Thyroid gland (tissue), 4 donors: Measurements from ENCODE around the gene GALP. TPM values are rescaled to one million over a fixed set of nuclear protein-coding genes. Genes with fewer than 3 reads are reported as not detected.

Experiments
- DNase-seq, 2 donors: peaks; one replicate each; pipeline ENCODE4 v3.0.0-alpha.2; 2019
- H3K27ac ChIP-seq, 3 donors: fragments of 200-600 bp; sonication (generic); 1 replicate in 2 of 3; 2 replicates in 1 of 3; pipeline ENCODE4 v1.5.1; 2016 to 2019; ENCODE audit warnings: mild to moderate bottlenecking in 1 of 3, moderate library complexity in 1 of 3
- H3K27me3 ChIP-seq: fragments of 200-600 bp; sonication (generic); one replicate; pipeline ENCODE4 v1.5.1; 2019
- H3K36me3 ChIP-seq, 2 donors: fragments of 200-600 bp; sonication (generic); one replicate each; pipeline ENCODE4 v1.5.1; 2016 to 2019
- H3K4me1 ChIP-seq, 2 donors: fragments of 200-600 bp; sonication (generic); one replicate each; pipeline ENCODE4 v1.5.1; 2017 to 2019
- H3K4me3 ChIP-seq, 3 donors: fragments of 200-600 bp; sonication (generic); replicated peaks in 1 of 3; 1 replicate in 2 of 3; 2 replicates in 1 of 3; pipeline ENCODE4 v1.5.1; 2016; ENCODE audit warnings: mild to moderate bottlenecking in 1 of 3
- H3K9me3 ChIP-seq: fragments of 200-600 bp; sonication (generic); one replicate; pipeline ENCODE4 v1.5.1; 2017
- CTCF ChIP-seq, 6 experiments: fragments of 200-600 bp in 3 of 6; fragments of 450-650 bp in 3 of 6; sonication (generic) in 3 of 6; IDR thresholded peaks; one replicate each; pipeline ENCODE4 v1.5.1; 2016 to 2019; ENCODE audit warnings: antibody characterized with exemption in 6 of 6, mild to moderate bottlenecking in 2 of 6, inconsistent platforms in 1 of 6, moderate library complexity in 1 of 6
- POLR2A ChIP-seq, 2 donors: fragments of 450-650 bp; IDR thresholded peaks; one replicate each; pipeline ENCODE4 v1.6.1; 2017; ENCODE audit warnings: antibody characterized with exemption in 2 of 2, mild to moderate bottlenecking in 2 of 2, moderate library complexity in 1 of 2
- WGBS, 2 donors: methylation state at CpG; one replicate each; pipeline ENCODE4 v1.1.5; 2017; 5-methylcytosine and 5-hydroxymethylcytosine counted together
- intact Hi-C: fragments of 100-400 bp; cut with DNase I; formaldehyde crosslinking; loops from one replicate; pipeline ENCODE4 v1.15.1; 2023
- total RNA-seq, 4 donors: library from RNA; depleted of rRNA; stranded (reverse); fragments of >200 nt; gene quantifications; one replicate each; pipeline ENCODE4 v1.2.3, GENCODE V29; 2016

GALP gene
- total RNA-seq, 4 donors from 2014 or later: not detected

GRCh38 chr19:56152644-56153043 is 23.2 kb upstream of the GALP start:
- H3K36me3 ChIP-seq: peaks cover 11 to 13% of the 10 kb centered on the region in 2 donors
- no peaks in the 10 kb centered on the region for H3K9me3 ChIP-seq
- H3K27me3 ChIP-seq: no peaks in the 10 kb centered on the region
- WGBS, 2 donors: 79 to 94% methylated on average over 2 of the region's 2 CpGs
- no peak for DNase-seq
- no peak overlapping the region for H3K4me3 ChIP-seq
- H3K27ac ChIP-seq: no peak overlapping the region
- H3K4me1 ChIP-seq: no peaks in the 10 kb centered on the region
- intact Hi-C loops: no loop called here
- no peak for TF ChIP-seq CTCF (IDR thresholded peaks at IDR 0.05)
- no peak for TF ChIP-seq POLR2A (IDR thresholded peaks at IDR 0.05)

GRCh38 chr19:56153507-56153906 is 22.3 kb upstream of the GALP start:
- no peak for DNase-seq
- intact Hi-C loops: no loop called here
- Histone ChIP-seq H3K27ac (no peak overlapping the region), H3K27me3 (no peaks in the 10 kb centered on the region), H3K9me3 (no peaks in the 10 kb centered on the region), H3K4me1 (no peaks in the 10 kb centered on the region), H3K4me3 (no peak overlapping the region), H3K36me3 (peaks cover 5 to 11% of the 10 kb centered on the region in 2 donors)
- 53 to 71% methylated on average over 6 of the region's 6 CpGs for WGBS, 2 donors
- no peak for TF ChIP-seq POLR2A (IDR thresholded peaks at IDR 0.05)
- TF ChIP-seq CTCF (IDR thresholded peaks at IDR 0.05): no peak

GRCh38 chr19:56155124-56155687 is 20.6 kb upstream of the GALP start:
- intact Hi-C loops: no loop called here
- no peak for TF ChIP-seq POLR2A (IDR thresholded peaks at IDR 0.05)
- TF ChIP-seq CTCF (IDR thresholded peaks at IDR 0.05): peak in 1 of 6 experiments; percentile 13
- Histone ChIP-seq H3K4me1 (no peaks in the 10 kb centered on the region), H3K27me3 (no peaks in the 10 kb centered on the region), H3K9me3 (no peaks in the 10 kb centered on the region), H3K27ac (no peak overlapping the region), H3K36me3 (peaks cover 10 to 24% of the 10 kb centered on the region in 2 donors), H3K4me3 (no peak overlapping the region)
- WGBS, 2 donors: 64% methylated on average over 14 of the region's 17 CpGs
- DNase-seq: no peak

GRCh38 chr19:56156768-56157167 is 19.0 kb upstream of the GALP start:
- DNase-seq: no peak
- Histone ChIP-seq H3K4me3 (no peak overlapping the region), H3K27me3 (no peaks in the 10 kb centered on the region), H3K4me1 (no peaks in the 10 kb centered on the region), H3K27ac (no peak overlapping the region), H3K9me3 (no peaks in the 10 kb centered on the region), H3K36me3 (peaks cover 20 to 29% of the 10 kb centered on the region in 2 donors)
- no peak for TF ChIP-seq CTCF (IDR thresholded peaks at IDR 0.05)
- no peak for TF ChIP-seq POLR2A (IDR thresholded peaks at IDR 0.05)
- 84 to 87% methylated on average over 5 to 6 of the region's 11 CpGs for WGBS, 2 donors
- intact Hi-C loops: no loop called here

GRCh38 chr19:56158170-56158757 is 17.5 kb upstream of the GALP start:
- WGBS, 2 donors: 97% methylated on average over 12 to 16 of the region's 16 CpGs
- Histone ChIP-seq H3K9me3 (no peaks in the 10 kb centered on the region), H3K27ac (no peak overlapping the region), H3K4me3 (no peak overlapping the region), H3K4me1 (no peaks in the 10 kb centered on the region), H3K36me3 (peaks cover 20 to 29% of the 10 kb centered on the region in 2 donors), H3K27me3 (no peaks in the 10 kb centered on the region)
- DNase-seq: no peak
- intact Hi-C loops: no loop called here
- TF ChIP-seq CTCF (IDR thresholded peaks at IDR 0.05): no peak
- TF ChIP-seq POLR2A (IDR thresholded peaks at IDR 0.05): no peak
